ENCODE measurements around the gene TFR2. TPM values are rescaled to one million over a fixed set of nuclear protein-coding genes. Genes with fewer than 3 reads are reported as not detected.

The TFR2 gene
- total and polyA plus RNA-seq, 2 donors (not counting 1 experiment from before 2014, with no cell fraction given): 5.9 to 10.0 TPM

- Histone ChIP-seq H3K36me3 (replicated peaks in 1 of 2; ENCODE audit: control extremely low read depth in 1 of 2, control insufficient read depth in 1 of 2, extremely low read depth in 1 of 2, insufficient read depth in 2 of 2, low read length in 1 of 2) (peaks cover 0 to 3% of the 10 kb centered on the region in 2 experiments), H3K27me3 (replicated peaks in 1 of 4; ENCODE audit: control extremely low read depth in 1 of 4, control insufficient read depth in 3 of 4, insufficient read depth in 4 of 4, low read length in 3 of 4) (no peaks in the 10 kb centered on the region), H3K9me3 (ENCODE audit: control extremely low read depth in 1 of 3, control insufficient read depth in 2 of 3, insufficient read depth in 1 of 3, low read length in 2 of 3) (no peaks in the 10 kb centered on the region), H3K9ac (ENCODE audit: low read length) (peak overlapping the region; percentile 78), H3K4me2 (replicated peaks; ENCODE audit: low read depth, low read length, poor library complexity, severe bottlenecking) (peak overlapping the region; percentile 96), H3K27ac (ENCODE audit: low read length in 2 of 2) (peak overlapping the region in 1 of 2 donors; percentile 82), H2AFZ (ENCODE audit: insufficient read depth, low read depth, low read length, poor library complexity, severe bottlenecking) (peak overlapping the region; percentile 90), H3K4me3 (ENCODE audit: control extremely low read depth in 1 of 5, extremely low read depth in 1 of 5, insufficient read depth in 1 of 5, low read depth in 2 of 5, low read length in 4 of 5) (peak overlapping the region in 4 of 5 experiments; percentile 53 to 93 (median 77)), H3K4me1 (ENCODE audit: control insufficient read depth in 2 of 2, insufficient read depth in 2 of 2, low read length in 2 of 2) (peaks cover 13 to 19% of the 10 kb centered on the region in 2 donors), H3K79me2 (ENCODE audit: control insufficient read depth, insufficient read depth, low read length) (no peaks in the 10 kb centered on the region), H4K20me1 (ENCODE audit: control insufficient read depth, insufficient read depth, low read length, poor library complexity, severe bottlenecking) (no peaks in the 10 kb centered on the region)
- H3K4me3 Mint-ChIP-seq: peak overlapping the region; percentile 93
- H3K27ac Mint-ChIP-seq: no peak overlapping the region
- peaks cover 18% of the 10 kb centered on the region for H3K4me1 Mint-ChIP-seq
- TF ChIP-seq CTCF (IDR thresholded peaks at IDR 0.05): no peak
- TF ChIP-seq EZH2 (IDR thresholded peaks at IDR 0.05; ENCODE audit: borderline replicate concordance, insufficient read depth, low read depth, low read length, poor library complexity, severe bottlenecking): no peak
- ChIA-PET POLR2A (interaction anchor here (0.6 to 2.6 kb wide), 11 partner anchors 8 to 184 kb away, joined by 3 to 26 read pairs (median 9); partner anchors contain the start of genes FBXO24, GNB2, LRCH4 and MEPCE), CTCF (interaction anchor here (0.6 to 3.2 kb wide), 17 partner anchors 9 to 512 kb away, joined by 3 to 26 read pairs (median 5); partner anchors contain the start of genes AP4M1, FBXO24, GIGYF1 and MCM7)
- H3K9me3 Mint-ChIP-seq (ENCODE audit: insufficient read depth): no peaks in the 10 kb centered on the region
- H3K27me3 Mint-ChIP-seq: no peaks in the 10 kb centered on the region
- peak; percentile 56 for DNase-seq
- intact Hi-C loops (cut with micrococcal nuclease): loop anchor here (1.0 to 10.0 kb wide), 11 partner anchors 9 to 632 kb away; partner anchors contain the start of genes AGFG2, COPS6, FBXO24 and FIS1
- 4% methylated on average over 22 of the region's 29 CpGs for WGBS (ENCODE audit: insufficient coverage)
- no peak for ATAC-seq (ENCODE audit: low read depth)
Observed at GRCh38 chr7:100612730-100613390, 28.5 kb downstream of the TFR2 start.

Measured in B cell (primary cell).